Measurements from ENCODE around the gene AMPH.
"Not testable (repeated sequence)": the region's sequence is repeated elsewhere in the genome, so short reads cannot be mapped to it uniquely, and the experiment has no call there.

The AMPH gene

DNA sequence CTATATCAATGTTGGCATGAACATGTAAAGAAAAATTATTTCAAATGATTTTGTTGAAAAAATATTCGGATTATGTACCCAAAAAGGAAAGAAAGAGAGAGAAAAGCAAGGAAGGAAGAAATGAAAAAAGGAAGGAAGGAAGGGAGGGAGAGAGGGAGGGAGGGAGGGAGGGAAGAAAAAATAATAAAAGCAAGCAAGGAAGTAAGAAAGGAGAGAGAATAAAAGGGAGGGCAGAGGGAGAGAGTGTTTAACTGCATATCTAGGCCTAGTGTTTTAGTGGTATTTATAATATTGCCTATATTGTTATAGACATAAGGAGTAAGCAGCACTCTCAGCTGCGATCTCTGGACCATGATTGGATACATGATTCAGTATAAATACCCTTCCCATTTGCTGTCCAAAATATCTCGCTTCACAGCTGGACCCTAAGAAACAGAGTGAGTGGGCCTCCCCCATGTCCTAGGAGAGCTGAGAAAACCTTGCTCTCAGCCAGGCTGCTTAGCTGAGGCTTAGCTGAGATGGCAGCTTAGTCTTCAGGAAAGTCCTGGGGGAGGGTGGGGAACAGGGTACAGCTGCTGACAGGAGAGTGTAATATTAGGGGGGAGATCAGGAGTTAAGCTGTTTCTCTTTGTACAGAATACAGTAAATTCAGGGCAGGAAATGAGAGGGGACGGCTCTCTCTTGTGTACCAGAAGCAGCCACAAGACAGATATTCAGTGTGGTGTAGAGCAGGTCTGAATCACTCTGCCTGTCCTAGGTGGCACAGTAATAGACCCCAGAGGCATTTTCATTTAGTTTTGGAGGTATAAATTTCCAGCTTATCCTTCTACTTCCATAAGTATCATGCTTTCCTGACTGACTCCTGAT, 291.0 kb downstream of the AMPH start:
- no peak for DNase-seq (ENCODE audit: low read depth)
- no peak overlapping the region for H3K4me3 ChIP-seq (ENCODE audit: low read depth, low read length)

DNA sequence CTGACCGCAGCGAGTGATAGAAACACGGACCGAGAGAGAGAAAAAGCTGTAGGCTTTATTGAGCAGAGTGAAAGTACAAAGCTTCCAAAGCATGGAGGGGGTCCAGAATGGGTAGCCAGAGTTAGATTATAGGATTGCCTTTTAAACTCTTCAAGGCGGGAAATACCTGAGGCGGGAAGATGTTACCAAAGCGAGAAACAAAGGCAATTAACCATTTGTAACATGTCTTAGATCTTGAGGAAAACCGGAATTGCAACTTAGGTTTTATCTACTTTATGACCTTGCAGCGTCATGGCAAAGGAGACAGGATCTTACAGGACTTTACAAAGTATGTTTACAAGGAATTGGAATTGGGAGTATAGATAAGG, 295.0 kb downstream of the AMPH start:
- not testable (repeated sequence) for H3K4me3 ChIP-seq (ENCODE audit: low read depth, low read length); DNase-seq (ENCODE audit: low read depth)

DNA sequence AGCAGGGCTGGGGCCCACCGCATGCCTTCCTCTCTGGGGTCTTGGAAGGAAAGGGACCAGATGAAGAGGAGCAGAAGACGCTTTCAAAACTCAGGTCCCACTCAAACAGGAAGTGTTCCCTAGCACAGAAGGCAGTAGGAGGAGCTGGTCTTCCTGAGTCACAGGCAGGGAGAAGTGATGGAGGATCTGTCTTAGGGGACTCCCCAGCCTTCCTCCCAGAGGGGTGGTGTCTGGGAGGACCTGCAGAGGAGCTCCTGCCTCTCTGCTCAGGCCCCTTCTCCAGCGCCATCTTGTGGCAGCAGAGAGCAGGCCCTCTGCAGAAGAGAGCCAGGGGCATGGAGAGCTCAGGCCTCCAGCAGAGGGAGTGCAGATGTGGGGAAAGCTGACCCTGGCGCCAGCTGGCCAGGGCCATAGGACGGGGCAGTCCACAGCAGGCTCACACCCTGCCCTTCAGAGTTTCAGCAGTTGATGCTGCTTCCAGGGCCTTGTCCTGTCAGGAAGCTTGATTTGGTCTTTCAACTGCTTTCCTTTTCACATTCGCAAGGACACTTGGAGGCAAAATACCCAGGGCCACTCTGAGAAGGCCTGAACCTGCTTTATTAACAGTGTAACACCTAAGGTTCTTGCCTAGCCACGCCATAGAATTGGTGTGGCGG, 295.6 kb downstream of the AMPH start:
- H3K4me3 ChIP-seq (ENCODE audit: low read depth, low read length), result peak overlapping the region; percentile 15
- peak; percentile 65 for DNase-seq (ENCODE audit: low read depth)

DNA sequence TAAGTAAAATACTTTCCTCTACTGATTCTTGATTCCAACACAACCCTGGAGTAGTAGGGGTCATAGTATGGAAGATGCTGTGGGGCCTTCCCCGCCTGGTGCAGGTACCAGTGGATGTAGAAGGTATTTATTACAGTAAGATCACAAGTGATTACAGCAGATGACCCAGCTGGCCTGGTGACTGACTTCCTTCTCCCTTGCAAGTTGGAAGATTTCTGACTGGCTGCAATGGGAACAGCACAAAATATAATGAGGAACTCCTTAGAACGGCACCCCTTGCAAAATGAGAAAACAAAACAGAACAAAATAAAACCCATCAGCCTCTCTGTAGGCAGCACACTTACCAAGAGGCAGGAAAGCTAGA, 296.1 kb downstream of the AMPH start:
- H3K4me3 ChIP-seq (ENCODE audit: low read depth, low read length), result peak overlapping the region; percentile 15
- DNase-seq (ENCODE audit: low read depth), result no peak

DNA sequence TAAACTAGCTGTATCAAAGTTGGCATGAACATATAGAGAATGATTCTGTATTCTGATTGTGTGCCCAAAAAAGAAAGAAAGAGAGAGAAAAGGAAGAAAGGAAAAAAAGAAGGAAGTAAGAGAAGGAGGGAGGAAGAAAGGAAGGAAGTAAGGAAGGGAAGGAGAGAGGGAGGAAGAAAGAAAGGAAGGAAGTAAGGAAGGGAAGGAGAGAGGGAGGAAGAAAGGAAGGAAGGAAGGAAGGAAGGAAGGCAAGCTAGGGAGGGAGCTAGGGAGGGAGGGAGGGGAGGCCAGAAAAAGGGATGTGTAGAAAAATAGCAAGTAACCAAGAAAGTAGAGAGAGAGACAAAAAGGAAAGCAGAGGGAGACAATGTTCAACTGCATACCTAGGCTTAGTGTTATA, 297.0 kb downstream of the AMPH start:
- no peak overlapping the region for H3K4me3 ChIP-seq (ENCODE audit: low read depth, low read length)
- no peak for DNase-seq (ENCODE audit: low read depth)
